GM12872 (cell line): ENCODE data around the gene NRXN3.

Source experiments
- TF ChIP-seq, protein P1 (sequence below): IDR thresholded peaks from 3 replicates; pipeline ENCODE4 v1.5.1; 2011; ENCODE audit warnings: low read depth, mild to moderate bottlenecking, low read length, moderate library complexity; ENCODE audit not compliant: insufficient read depth

Gene NRXN3

DNA sequence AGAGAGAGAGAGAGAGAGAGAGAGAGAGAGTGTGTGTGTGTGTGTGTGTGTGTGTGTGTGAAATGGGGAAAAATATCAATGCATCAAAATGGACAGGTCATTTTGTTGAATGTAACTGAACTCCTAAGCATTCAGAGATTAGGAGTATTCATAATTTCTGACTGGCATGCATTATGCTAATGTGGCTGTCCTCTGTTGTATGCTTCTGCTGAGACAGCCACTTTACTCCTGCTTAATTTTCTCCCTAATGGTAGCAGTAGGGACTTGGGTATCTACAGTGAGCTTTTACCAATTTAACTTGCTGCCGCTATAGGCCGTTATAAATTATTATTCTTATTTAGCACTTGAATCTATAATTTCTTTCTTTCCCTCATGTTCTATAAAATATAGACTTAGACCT lies 924.8 kb downstream of the NRXN3 start:
- TF ChIP-seq, protein P1, sequence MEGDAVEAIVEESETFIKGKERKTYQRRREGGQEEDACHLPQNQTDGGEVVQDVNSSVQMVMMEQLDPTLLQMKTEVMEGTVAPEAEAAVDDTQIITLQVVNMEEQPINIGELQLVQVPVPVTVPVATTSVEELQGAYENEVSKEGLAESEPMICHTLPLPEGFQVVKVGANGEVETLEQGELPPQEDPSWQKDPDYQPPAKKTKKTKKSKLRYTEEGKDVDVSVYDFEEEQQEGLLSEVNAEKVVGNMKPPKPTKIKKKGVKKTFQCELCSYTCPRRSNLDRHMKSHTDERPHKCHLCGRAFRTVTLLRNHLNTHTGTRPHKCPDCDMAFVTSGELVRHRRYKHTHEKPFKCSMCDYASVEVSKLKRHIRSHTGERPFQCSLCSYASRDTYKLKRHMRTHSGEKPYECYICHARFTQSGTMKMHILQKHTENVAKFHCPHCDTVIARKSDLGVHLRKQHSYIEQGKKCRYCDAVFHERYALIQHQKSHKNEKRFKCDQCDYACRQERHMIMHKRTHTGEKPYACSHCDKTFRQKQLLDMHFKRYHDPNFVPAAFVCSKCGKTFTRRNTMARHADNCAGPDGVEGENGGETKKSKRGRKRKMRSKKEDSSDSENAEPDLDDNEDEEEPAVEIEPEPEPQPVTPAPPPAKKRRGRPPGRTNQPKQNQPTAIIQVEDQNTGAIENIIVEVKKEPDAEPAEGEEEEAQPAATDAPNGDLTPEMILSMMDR = no peak

DNA sequence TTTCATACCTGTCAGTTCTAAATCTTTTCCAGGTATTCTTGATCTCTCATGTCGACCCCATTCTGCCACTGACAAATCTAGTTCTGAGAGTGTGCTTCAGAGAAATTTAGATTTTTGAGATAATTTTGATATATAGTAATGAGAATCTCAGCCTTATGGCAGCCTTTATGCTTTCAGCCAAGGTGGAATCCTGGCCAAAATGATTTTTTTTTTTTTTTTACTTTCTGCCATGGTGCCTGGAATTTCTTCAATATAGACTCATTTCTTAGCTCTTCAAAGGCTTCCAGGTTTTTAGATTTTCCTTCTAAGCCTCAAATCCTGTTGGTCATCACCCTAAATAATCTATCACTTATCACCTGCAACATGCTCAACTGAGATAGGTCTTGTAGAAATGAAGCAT lies 926.6 kb downstream of the NRXN3 start:
- TF ChIP-seq, protein P1 = no peak

DNA sequence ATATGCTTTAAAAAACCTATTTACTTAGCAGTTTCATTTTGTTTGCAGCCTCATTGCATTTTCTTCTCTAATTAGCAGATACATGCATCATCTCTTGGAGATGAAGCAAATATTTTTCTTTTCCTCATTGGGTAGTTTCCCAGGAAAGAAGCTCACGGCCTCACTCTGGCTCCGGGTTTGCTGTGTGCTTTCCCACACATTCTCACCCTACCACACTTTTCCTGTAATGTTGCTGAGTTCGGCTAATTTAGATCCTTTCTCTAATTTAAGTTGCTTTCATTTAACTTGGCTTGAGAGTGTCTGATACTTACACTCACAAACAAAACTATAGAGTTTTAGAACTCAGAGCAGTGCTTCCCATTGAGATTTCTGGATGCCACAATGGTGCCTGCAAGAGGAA lies 928.2 kb downstream of the NRXN3 start:
- TF ChIP-seq, protein P1 = no peak

DNA sequence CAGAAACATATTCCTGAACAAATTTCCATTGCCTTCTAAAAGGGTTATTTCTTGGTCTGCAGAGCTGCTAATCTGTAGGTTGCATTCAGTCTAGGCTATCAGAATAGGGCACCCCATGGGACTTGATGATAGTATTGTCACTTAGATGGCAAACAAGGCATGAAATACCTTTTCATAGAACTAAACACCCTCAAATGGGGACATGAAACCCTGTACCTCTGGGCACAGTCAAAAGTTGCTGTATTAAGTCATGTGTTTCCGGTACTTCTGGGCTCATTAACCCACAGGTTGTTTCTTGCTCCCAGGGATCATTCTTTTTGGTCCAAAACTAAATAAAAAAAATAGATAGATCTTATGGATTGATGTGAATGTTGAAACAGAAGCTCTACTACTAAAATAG lies 930.4 kb downstream of the NRXN3 start:
- TF ChIP-seq, protein P1 = no peak

DNA sequence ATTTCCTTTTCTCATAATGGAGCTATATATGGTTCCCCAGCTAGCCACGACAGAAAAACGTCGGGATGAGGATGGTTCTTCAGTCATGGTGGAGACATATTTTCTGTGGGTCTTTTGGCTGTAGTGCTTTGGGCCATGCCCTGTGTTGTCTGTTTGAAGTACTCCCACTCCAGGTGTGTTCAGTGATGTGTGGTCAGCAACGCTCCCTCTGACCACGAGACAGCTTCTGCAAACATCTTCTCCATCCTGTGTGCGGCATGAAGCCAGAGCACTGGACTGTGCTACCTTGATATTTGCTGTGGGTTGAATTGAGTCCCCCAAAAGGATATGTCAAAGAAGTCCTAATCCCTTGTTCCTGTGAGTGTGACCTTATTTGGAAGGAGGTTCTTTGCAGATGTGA lies 931.2 kb downstream of the NRXN3 start:
- TF ChIP-seq, protein P1 = no peak

DNA sequence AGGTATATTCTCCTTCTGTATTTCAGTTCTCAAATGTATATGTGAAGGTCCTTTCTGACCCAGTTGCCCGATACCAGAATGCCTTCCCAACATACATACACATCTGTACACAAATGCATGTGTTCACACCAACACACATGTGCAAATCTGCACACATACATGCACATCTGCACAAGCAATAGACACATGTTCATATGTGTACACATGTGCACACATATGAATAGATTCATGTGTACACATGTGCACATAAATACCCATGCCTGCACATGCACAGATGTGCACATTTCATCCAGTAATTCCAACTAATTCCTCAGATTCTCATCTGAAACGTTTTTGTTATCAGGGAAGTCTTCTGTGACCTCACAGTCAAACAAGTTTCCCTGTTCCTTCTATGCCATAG lies 933.6 kb downstream of the NRXN3 start:
- TF ChIP-seq, protein P1 = no peak

DNA sequence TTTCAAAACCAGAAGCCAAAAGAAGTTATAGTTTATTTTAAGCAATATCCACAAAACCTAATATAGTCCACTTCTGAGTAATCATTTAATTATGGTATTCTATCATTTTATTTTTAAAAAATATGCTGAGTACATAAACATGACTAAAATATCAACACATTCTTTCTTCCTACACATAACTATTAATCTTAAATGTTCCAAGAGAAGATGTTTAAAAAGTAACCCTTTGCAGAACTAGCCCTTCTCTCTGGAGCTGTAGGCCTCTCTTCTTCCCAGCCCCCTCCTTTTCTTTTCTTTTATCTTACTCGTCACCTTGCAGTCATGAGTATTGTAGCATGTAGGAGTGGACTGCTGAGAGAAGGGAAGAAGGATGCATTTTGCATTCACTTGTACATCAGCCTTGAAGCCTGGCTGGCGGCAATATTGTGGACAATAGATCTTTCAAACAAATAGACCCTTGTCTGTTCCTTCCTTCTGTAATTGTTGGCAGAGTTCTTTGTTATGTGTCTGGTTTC lies 941.9 kb downstream of the NRXN3 start:
- TF ChIP-seq, protein P1 = no peak

DNA sequence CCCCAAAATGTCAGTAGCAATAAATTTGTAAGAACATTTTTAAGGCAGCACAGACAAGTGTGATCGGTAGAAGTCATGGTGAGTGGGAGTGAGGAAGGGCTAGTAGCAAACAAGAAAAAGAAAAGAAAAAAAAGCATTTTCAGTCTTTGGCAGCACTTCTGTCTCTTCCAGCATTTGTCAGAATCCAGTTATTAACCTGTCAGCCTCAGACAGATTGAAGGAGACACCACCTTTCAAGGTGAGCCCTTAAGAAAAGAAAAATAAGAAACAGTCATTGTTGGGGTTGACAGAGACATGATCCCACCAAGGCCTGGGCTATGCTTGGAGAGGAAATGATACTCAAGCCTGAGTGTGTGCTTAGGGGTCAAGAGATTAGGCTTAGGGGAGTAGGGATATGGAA lies 947.4 kb downstream of the NRXN3 start:
- TF ChIP-seq, protein P1 = no peak
